Ovary (tissue), 9 donors: Measurements from ENCODE around the gene EFCAB6. TPM values are rescaled to one million over a fixed set of nuclear protein-coding genes. Genes with fewer than 3 reads are reported as not detected.

Experiments used
- DNase-seq, 5 donors: peaks; one replicate each; pipeline ENCODE4 v3.0.0-alpha.2; 2019 to 2020
- H3K27ac ChIP-seq, 2 donors: fragments of 200-600 bp; one replicate each; pipeline versions ENCODE4 v1.5.1 to v1.8.0; 2019 to 2022
- H3K27me3 ChIP-seq: fragments of 200-600 bp; one replicate; pipeline ENCODE4 v1.8.0; 2022
- H3K36me3 ChIP-seq: fragments of 200-600 bp; sonication (generic); one replicate; pipeline ENCODE4 v1.5.1; 2019
- H3K4me1 ChIP-seq: one replicate; pipeline ENCODE4 v1.8.1; 2013; ENCODE audit warnings: mild to moderate bottlenecking, moderate library complexity; ENCODE audit not compliant: insufficient read depth
- H3K4me3 ChIP-seq: fragments of 200-600 bp; sonication (generic); one replicate; pipeline ENCODE4 v1.5.1; 2017
- H3K9me3 ChIP-seq, 2 donors: fragments of 200-600 bp in 1 of 2; sonication (generic) in 1 of 2; one replicate each; pipeline versions ENCODE4 v1.5.1 to v1.8.1; 2013 to 2019; ENCODE audit warnings: mild to moderate bottlenecking in 1 of 2, moderate library complexity in 1 of 2
- CTCF ChIP-seq, 3 donors: fragments of 450-650 bp in 2 of 3; fragments of 200-600 bp in 1 of 3; IDR thresholded peaks; one replicate each; pipeline versions ENCODE4 v1.5.1 to v1.8.0; 2016 to 2022; ENCODE audit warnings: antibody characterized with exemption in 3 of 3, mild to moderate bottlenecking in 1 of 3
- EP300 ChIP-seq: sonication (generic); formaldehyde crosslinking; IDR thresholded peaks from one replicate; pipeline ENCODE4 v1.6.1; 2017; ENCODE audit warnings: antibody characterized with exemption
- POLR2A ChIP-seq: fragments of 450-650 bp; IDR thresholded peaks from one replicate; pipeline ENCODE4 v1.6.1; 2017; ENCODE audit warnings: antibody characterized with exemption, mild to moderate bottlenecking, moderate library complexity
- WGBS, 3 donors: extraction: QIAGEN DNeasy Blood & Tissue Kit in 1 of 3; methylation state at CpG; one replicate each; pipeline versions ENCODE4 v1.1.5 to v1.1.7; 2013 to 2017; 5-methylcytosine and 5-hydroxymethylcytosine counted together
- intact Hi-C, 4 donors: fragments of 100-400 bp; cut with DNase I; formaldehyde crosslinking; loops; one replicate each; pipeline versions ENCODE4 v1.11.0 to v1.15.1; 2022 to 2023
- polyA plus RNA-seq, 2 donors: library from polyadenylated mRNA; stranded (reverse); fragments of 200-250 nt in 1 of 2; fragments of 350-450 nt in 1 of 2; fragmentation: Illumina TruSeq in 1 of 2; extraction: RNeasy Lipid Tissue Mini Kit (QIAGEN cat#74804) in 1 of 2; gene quantifications; one replicate each; pipeline ENCODE4 v1.2.3, GENCODE V29; 2013 to 2014
- total RNA-seq, 7 donors: library from RNA; depleted of rRNA in 2 of 7; stranded (reverse); fragments of >200 nt in 2 of 7; fragmentation: NEBNext Ultra II Directional in 3 of 7; extraction: Animal tissue kit (Norgen Biotek cat#: 25700) in 3 of 7; gene quantifications; one replicate each; pipeline versions ENCODE4 v1.1.0 to v1.2.4, GENCODE V29; 2016 to 2023
- donor health status: DM: no; HTN: no; CAD: no; lungs with moderate emphysema.
- donor health status: DM: no; HTN: no; CAD: no.
- donor health status: Bipolar disorder and iron deficiency.
- donor health status: DM: yes; HTN: yes; CAD: no.
- donor health status: DM: no; HTN: no; CAD: no.
- donor health status: DM: yes; HTN: yes; CAD: no.

EFCAB6 gene
- total and polyA plus RNA-seq, 9 donors: 1.00 to 17.5 (median 6.7) TPM

- Histone ChIP-seq H3K27ac (no peak overlapping the region), H3K4me3 (no peak overlapping the region), H3K27me3 (no peaks in the 10 kb centered on the region), H3K9me3 (no peaks in the 10 kb centered on the region), H3K36me3 (no peaks in the 10 kb centered on the region), H3K4me1 (no peaks in the 10 kb centered on the region)
- 85 to 93% (median 91%) methylated on average over 3 of the region's 3 CpGs for WGBS, 3 donors
- DNase-seq: no peak
- intact Hi-C loops: no loop called here
- TF ChIP-seq CTCF (IDR thresholded peaks at IDR 0.05) (no peak), POLR2A (no peak), EP300 (no peak)
These were observed 114.2 kb downstream of the EFCAB6 start for GRCh38 chr22:43697894-43698293.

GRCh38 chr22:43693249-43693648 lies 118.9 kb downstream of the EFCAB6 start:
- no peaks in the 10 kb centered on the region for H3K27me3 ChIP-seq
- no peaks in the 10 kb centered on the region for H3K4me1 ChIP-seq
- intact Hi-C loops: no loop called here
- no peaks in the 10 kb centered on the region for H3K36me3 ChIP-seq
- H3K27ac ChIP-seq: no peak overlapping the region
- no peak for DNase-seq
- no peaks in the 10 kb centered on the region for H3K9me3 ChIP-seq
- TF ChIP-seq EP300: no peak
- no peak for TF ChIP-seq POLR2A
- no peak for TF ChIP-seq CTCF (IDR thresholded peaks at IDR 0.05)
- WGBS, 3 donors: 96% methylated on average over 2 of the region's 2 CpGs
- H3K4me3 ChIP-seq: no peak overlapping the region

GRCh38 chr22:43689356-43689755 lies 122.7 kb downstream of the EFCAB6 start:
- H3K9me3 ChIP-seq: no peaks in the 10 kb centered on the region
- no peak for DNase-seq
- H3K4me1 ChIP-seq: no peaks in the 10 kb centered on the region
- no peaks in the 10 kb centered on the region for H3K36me3 ChIP-seq
- intact Hi-C loops: no loop called here
- H3K27me3 ChIP-seq: no peaks in the 10 kb centered on the region
- H3K27ac ChIP-seq: no peak overlapping the region
- no peak for TF ChIP-seq EP300
- no peak for TF ChIP-seq CTCF (IDR thresholded peaks at IDR 0.05)
- TF ChIP-seq POLR2A: no peak
- no peak overlapping the region for H3K4me3 ChIP-seq
- 76 to 94% (median 87%) methylated on average over 6 of the region's 6 CpGs for WGBS, 3 donors

- Histone ChIP-seq H3K4me1 (no peaks in the 10 kb centered on the region), H3K9me3 (no peaks in the 10 kb centered on the region), H3K36me3 (no peaks in the 10 kb centered on the region), H3K27me3 (no peaks in the 10 kb centered on the region), H3K4me3 (no peak overlapping the region), H3K27ac (no peak overlapping the region)
- DNase-seq: no peak
- intact Hi-C loops: no loop called here
- 84 to 90% (median 85%) methylated on average over 6 of the region's 6 CpGs for WGBS, 3 donors
- TF ChIP-seq CTCF (IDR thresholded peaks at IDR 0.05) (no peak), POLR2A (no peak), EP300 (no peak)
These were observed 129.3 kb downstream of the EFCAB6 start for GRCh38 chr22:43682851-43683250.
